GM21529 (cell line): ENCODE measurements around the gene JPH2.
"Not testable (repeated sequence)": the region's sequence is repeated elsewhere in the genome, so short reads cannot be mapped to it uniquely, and the experiment has no call there.

Experiments
- ATAC-seq: cut with Tn5 transposase; IDR thresholded peaks from one replicate; pipeline ENCODE4 v1.9.1; 2021; ENCODE audit not compliant: unreplicated experiment

The JPH2 gene

DNA sequence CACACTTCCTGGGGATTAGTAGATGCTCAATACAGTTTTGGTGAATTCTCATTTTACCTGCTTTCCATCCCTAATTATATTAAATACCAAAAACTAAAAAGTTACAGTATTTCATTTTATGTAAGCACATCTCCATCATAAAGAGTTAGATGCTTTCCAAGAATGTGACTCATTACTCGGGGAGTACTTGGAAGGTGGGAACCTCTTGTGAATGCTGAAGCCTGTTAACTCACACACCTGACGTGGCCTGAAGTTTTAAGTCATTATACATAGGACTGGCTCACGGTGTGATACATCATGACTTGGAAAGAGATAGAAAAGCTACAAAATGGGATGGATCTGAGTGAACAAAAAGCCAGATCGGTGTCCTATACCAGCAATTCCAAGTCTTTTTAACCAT lies 25.8 kb upstream of the JPH2 start:
- no peak for ATAC-seq

GRCh38 chr20:44211177-44212039 lies 24.4 kb upstream of the JPH2 start:
- ATAC-seq, result no peak

- peak; percentile 82 for ATAC-seq
Measured at GRCh38 chr20:44210406-44211176, 23.6 kb upstream of the JPH2 start, which contains the start of gene OSER1. Gene OSER1, minus strand, starts transcription at chr20:44210771. Its CDS starts 3,814 bp downstream, at chr20:44206957.

GRCh38 chr20:44209686-44210405 lies 22.9 kb upstream of the JPH2 start:
- peak; percentile 1 for ATAC-seq

DNA sequence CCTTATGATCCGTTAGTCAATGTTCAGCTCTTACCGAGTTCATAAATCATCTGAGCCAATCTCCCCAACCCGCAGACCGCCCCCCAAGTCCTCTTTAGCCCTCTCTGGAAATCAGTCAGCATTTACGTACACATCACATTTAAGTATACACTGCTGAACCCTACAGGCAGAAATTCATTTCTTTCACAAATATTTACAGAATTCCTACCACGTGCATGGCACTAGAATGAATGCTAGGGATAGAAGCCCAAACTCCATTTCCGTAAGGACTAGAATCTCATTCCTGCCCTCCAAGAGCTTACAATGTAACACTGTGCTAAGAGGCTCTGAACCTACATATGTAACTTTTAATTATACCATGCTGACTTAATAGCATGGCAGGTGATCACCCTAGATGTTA lies 21.8 kb upstream of the JPH2 start:
- ATAC-seq, result no peak

DNA sequence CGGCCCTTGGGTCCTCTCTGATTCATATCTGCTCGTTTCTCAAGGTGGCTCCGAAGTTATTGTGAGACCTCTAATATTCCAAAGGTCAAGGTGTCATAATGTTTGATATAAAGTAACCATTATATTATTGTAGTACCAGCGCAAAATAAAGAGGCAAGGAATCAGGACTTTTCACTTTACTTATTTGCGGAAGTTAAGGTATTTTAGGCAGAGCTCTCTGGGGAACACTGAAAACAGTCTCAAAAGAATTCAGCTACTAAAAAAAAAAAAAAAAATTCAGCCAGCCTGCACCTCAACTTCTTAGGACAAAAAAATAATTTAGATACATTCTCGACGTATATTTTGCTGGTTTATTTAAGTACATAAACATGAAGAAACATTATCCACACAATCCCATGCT lies 21.2 kb upstream of the JPH2 start:
- ATAC-seq, result no peak

DNA sequence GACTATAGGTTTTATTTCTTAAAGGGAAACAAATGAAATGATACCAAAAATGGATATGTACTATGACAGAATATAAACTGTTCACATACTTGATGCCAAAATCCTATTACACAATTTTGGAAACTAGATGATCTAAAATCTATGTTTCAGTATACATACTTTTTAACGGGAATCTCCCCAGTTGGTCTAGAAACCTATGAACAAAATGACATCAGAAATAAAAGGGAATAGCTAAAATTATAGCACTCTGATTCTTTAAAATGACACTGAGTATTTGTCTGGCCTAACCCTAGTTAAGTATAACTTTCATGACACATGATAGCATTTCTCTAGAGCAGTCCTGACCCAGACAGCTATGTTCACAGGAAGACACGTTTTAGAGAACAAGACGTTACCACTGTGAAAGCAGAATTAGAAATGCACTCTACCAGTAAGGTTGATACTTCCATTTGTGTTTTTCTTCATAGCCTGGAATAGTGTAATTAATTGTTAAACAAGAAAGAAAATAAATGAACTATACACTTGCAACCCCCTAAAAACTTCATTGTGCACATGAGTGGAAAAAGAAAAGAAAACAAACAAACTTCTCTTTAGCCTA lies 20.2 kb upstream of the JPH2 start:
- ATAC-seq, result no peak

GRCh38 chr20:44206132-44206531 lies 19.1 kb upstream of the JPH2 start:
- no peak for ATAC-seq

DNA sequence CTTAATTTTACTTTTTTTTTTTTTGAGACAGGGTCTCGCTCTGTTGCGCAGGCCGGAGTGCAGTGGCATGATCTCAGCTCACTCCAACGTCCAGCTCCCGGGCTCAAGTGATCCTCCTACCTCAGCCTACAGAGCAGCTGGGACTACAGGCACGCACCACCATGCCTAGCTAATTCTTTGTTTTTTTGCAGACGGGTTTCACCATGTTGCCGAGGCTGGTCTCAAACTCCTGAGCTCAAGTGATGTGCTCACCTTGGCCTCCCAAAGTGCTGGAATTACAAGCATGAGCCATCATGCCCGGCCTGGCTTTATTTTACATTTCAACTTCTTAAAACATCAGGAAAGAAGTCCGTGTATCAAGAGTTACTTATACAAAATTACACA lies 17.8 kb upstream of the JPH2 start:
- no peak for ATAC-seq

DNA sequence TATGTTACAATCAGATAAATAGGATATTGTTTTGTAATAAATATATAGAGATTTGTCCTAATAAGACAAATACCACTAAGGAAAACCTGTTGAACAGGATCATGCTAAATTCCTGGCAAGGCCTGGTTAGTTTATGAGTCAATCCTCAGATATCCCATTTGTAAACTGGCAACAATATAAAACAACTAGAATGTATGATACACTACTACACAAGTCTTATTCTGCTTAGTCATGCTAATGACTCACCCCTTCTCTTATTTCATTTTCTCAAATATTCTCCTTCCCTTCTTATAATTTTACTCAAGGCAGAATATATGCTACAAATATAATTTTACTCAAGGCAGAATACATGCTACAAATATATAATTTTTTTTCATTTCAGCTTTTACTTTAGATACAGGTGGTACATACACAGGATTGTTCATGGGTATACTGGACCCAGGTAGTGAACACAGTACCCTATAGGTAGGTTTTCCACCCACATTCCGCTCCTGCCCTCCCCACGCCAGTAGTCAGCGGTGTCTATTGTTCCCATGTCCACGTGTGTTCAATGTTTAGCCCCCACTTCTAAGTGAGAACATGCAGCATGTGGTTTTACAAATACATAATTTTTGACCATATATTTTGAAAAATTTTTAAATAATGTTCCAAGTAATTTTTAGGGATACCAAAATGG lies 17.3 kb upstream of the JPH2 start:
- no peak for ATAC-seq

DNA sequence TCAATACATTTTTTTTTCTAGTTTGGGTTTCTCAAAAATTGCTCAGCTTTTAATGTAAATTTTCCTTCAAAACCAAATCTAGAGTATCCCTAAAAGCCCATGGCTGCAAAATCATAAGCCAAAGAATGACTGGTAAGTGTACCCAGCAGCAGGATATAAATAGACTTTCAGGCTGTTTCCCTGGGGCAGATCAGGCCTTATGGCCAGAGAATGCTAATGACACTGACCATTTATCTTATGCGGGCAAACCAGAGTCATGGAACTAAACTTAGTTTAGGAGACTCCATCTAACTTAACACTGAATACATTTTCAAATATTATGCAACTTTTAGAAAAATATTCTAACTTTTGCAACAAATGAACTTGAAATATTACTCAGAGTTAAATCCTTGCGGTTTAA lies 16.2 kb upstream of the JPH2 start:
- ATAC-seq, result no peak

- ATAC-seq, result no peak
Measured at GRCh38 chr20:44200983-44201382, 14.0 kb upstream of the JPH2 start.

DNA sequence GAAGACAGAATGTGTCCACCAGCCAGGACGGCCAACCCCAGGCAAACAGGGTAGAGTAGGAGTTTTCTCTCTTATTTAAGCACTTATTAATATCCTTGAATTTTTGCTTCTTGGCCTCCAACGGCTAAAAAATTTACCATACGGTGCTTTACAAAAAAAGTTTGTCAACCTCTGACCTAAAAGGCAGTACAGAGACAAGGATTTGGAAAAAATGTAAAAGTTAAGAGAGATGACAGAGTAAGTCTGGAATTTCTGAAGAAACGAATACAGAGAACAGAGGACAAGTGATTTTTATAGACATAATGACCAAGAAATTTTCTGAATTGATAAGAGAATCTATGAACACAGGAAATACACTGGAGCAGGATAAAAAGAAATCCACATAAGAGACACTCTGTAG lies 13.4 kb upstream of the JPH2 start:
- no peak for ATAC-seq

GRCh38 chr20:44199877-44200276 lies 12.9 kb upstream of the JPH2 start:
- no peak for ATAC-seq

- ATAC-seq, result no peak
Measured at GRCh38 chr20:44198872-44199271, 11.9 kb upstream of the JPH2 start.

DNA sequence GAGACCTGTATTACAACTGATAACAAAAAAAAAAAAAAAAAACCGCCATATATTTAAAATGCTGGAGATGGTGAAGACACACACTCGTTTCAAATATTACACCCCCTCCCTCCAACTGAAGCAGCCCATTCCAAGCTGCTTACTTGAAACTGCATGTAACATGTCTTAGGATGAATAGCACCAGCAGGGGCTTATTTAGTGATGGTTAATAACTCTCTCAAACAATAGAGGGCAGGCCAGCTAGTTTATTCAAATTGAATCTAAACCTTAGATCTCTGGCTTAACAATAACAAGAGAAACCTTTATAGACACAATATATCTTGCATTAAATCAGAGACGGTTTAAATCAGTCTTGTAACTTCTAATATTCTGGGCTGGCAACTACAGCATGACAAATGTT lies 9.3 kb upstream of the JPH2 start:
- ATAC-seq, result no peak

GRCh38 chr20:44195605-44196004 lies 8.6 kb upstream of the JPH2 start:
- no peak for ATAC-seq

DNA sequence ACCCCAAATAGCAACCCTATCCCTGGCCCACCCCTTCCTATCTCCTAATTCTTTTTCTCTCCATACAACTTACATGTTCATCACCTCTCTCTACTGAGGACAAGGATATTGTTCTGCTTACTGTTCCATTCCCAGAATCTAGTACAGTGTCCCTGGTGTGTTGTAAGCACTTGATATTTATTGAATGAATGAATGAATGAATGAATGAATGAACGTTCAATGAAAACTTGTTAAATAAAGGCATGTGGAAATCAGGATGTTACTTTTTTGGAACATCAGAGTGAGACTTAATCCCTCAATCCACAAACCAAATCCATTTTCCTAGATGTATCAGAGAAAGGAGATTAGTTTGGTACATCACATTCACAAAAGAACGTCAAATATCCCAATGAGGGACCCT lies 6.8 kb upstream of the JPH2 start:
- ATAC-seq, result no peak

- not testable (repeated sequence) for ATAC-seq
Measured at GRCh38 chr20:44191640-44192039, 4.7 kb upstream of the JPH2 start.

DNA sequence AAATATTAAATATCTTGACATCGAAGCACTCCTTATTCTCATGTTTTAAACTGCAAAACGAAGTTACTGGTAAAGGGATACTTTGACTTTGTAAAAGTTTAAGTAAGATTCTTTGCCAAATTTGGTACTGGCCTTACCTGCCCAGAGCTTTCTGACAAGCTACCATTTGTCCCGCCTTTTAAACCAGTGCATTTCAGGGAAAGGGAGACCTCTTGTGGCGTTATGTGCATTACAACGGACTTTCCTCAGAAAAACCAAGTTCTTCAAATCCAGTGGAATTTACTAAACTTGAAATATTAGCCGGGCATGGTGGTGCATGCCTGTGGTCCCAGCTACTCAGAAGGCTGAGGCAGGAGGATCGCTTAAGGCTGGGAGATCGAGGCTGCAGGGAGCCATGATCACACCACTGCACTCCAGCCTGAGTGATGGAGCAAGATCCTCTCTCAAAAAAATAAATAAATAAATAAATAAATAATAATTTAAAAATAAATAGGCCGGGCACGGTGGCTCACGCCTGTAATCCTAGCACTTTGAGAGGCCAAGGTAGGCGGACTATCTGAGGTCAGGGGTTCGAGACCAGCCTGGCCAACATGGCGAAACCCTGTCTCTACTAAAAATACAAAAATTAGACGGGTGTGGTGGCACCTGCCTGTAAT lies 3.3 kb upstream of the JPH2 start:
- not testable (repeated sequence) for ATAC-seq
